ENCODE data around the gene SBF2. TPM values are rescaled to one million over a fixed set of nuclear protein-coding genes. Genes with fewer than 3 reads are reported as not detected.
A peak's percentile ranks its signal among the peaks of the same experiment; 100 is the strongest.

The SBF2 gene
- total and polyA plus RNA-seq, 2 donors (not counting 3 experiments of a cell fraction or from before 2014, with no cell fraction given): 15.4 to 42.4 TPM

DNA sequence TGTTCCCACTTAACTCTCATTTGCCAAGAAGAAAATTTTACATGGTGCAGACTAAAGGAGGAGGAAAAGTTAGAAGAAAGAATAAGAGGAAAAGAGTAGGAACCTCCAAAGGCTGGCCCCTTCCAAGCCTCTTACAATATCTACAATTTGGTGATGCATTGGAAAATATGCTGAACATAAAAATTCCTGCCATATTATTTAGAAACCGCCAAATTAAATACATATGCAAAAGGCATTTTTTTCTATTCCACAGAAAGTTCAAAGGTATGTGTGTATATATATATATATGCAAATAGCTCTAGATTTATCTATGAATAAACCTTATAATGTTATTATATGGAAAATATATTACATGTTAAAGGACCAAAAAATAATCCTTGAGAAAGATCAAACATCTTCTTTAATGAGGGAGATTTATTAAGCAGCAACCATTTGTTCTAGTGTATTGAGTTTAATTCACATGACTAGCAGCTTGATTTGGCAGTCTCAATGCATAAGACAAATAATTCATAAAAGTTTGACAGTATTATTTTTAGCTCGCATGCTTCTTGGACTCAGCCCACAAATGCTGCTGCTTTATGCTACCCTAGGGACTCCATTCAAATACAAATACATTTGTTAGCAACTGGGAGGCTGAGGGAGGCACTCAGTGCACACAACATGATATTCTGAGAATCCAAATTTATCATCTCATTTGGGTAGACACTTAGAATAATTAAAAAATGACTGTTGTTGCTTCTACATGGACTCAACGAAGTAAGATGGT lies 184.9 kb downstream of the SBF2 start:
- H3K27ac ChIP-seq (ENCODE audit: insufficient read depth, low read depth, low read length): no peak overlapping the region
- POLR2A ChIA-PET: no interaction called here
- DNase-seq (ENCODE audit: low read depth, low spot score): peak; percentile 79

More for the DNA sequence above, 184.9 kb downstream of the SBF2 start:
- no peak overlapping the region for H3K9ac ChIP-seq (replicated peaks; ENCODE audit: extremely low read depth, insufficient read depth, low read length)
- dilution Hi-C loops (cut with MboI; ENCODE audit: extremely low pct_ligation_motif_present, low sequenced_read_pairs): no loop called here
- H3K79me2 ChIP-seq (ENCODE audit: control insufficient read depth, insufficient read depth, low read length): no peaks in the 10 kb centered on the region
- no peak overlapping the region for H3K4me3 ChIP-seq (replicated peaks in 1 of 3; ENCODE audit: insufficient read depth in 1 of 3, low read depth in 1 of 3, low read length in 3 of 3)
- H3K9me3 ChIP-seq (replicated peaks; ENCODE audit: control insufficient read depth, insufficient read depth, low read length): no peaks in the 10 kb centered on the region
- no peaks in the 10 kb centered on the region for H3K4me1 ChIP-seq (ENCODE audit: control insufficient read depth, extremely low read depth, insufficient read depth, low read length)
- no peak overlapping the region for H2AFZ ChIP-seq (ENCODE audit: low read depth, low read length)
- no peak overlapping the region for H3K4me2 ChIP-seq (ENCODE audit: insufficient read depth, low read length)
- TF ChIP-seq, protein P1, sequence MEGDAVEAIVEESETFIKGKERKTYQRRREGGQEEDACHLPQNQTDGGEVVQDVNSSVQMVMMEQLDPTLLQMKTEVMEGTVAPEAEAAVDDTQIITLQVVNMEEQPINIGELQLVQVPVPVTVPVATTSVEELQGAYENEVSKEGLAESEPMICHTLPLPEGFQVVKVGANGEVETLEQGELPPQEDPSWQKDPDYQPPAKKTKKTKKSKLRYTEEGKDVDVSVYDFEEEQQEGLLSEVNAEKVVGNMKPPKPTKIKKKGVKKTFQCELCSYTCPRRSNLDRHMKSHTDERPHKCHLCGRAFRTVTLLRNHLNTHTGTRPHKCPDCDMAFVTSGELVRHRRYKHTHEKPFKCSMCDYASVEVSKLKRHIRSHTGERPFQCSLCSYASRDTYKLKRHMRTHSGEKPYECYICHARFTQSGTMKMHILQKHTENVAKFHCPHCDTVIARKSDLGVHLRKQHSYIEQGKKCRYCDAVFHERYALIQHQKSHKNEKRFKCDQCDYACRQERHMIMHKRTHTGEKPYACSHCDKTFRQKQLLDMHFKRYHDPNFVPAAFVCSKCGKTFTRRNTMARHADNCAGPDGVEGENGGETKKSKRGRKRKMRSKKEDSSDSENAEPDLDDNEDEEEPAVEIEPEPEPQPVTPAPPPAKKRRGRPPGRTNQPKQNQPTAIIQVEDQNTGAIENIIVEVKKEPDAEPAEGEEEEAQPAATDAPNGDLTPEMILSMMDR (IDR thresholded peaks at IDR 0.05; ENCODE audit: extremely low read depth in 1 of 2, insufficient read depth in 1 of 2, low read depth in 1 of 2, low read length in 2 of 2): no peak
- TF ChIP-seq GATA2 (IDR thresholded peaks at IDR 0.05; ENCODE audit: insufficient read depth, insufficient read length, low read depth, low read length) (no peak), JUN (IDR thresholded peaks at IDR 0.05; ENCODE audit: borderline replicate concordance, insufficient read depth, insufficient read length, low read depth) (no peak), MYC (IDR thresholded peaks at IDR 0.05; ENCODE audit: low read depth, low read length) (no peak), POLR2A (IDR thresholded peaks at IDR 0.05; ENCODE audit: low read depth, low read length) (no peak), FOS (IDR thresholded peaks at IDR 0.05; ENCODE audit: borderline replicate concordance, insufficient read depth, low read length) (no peak), POLR2AphosphoS5 (IDR thresholded peaks at IDR 0.05; ENCODE audit: insufficient read depth, low read depth, low read length) (no peak), EZH2 (IDR thresholded peaks at IDR 0.05; ENCODE audit: borderline replicate concordance, low read depth, low read length, severe bottlenecking) (no peak)
- TF ChIP-seq, protein P2, sequence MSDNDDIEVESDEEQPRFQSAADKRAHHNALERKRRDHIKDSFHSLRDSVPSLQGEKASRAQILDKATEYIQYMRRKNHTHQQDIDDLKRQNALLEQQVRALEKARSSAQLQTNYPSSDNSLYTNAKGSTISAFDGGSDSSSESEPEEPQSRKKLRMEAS (IDR thresholded peaks at IDR 0.05; ENCODE audit: insufficient read depth, insufficient read length): no peak
- no peak for FAIRE-seq
- CTCF ChIA-PET: interaction anchor here (1.2 kb wide), 1 partner anchor 32 kb away, joined by 3 read pairs; no protein-coding TSS in a partner anchor
- BruUV-seq (replicated peaks): no TSS peak
- H3K36me3 ChIP-seq (ENCODE audit: control insufficient read depth in 2 of 2, extremely low read depth in 1 of 2, insufficient read depth in 2 of 2, low read length in 2 of 2): no peaks in the 10 kb centered on the region
- intact Hi-C loops (cut with micrococcal nuclease): no loop called here
- H3K27me3 ChIP-seq (ENCODE audit: control insufficient read depth in 2 of 2, insufficient read depth in 2 of 2, low read length in 2 of 2): no peaks in the 10 kb centered on the region
- no peaks in the 10 kb centered on the region for H4K20me1 ChIP-seq (replicated peaks; ENCODE audit: control insufficient read depth, extremely low read depth, insufficient read depth, low read length)
- peaks cover 2% of the 10 kb centered on the region for H3K9me1 ChIP-seq (replicated peaks; ENCODE audit: control insufficient read depth, extremely low read depth, insufficient read depth, low read length)
